GM12874 (cell line): ENCODE measurements around the gene ENDOV.

Source experiments
- TF ChIP-seq, protein P1 (sequence below): IDR thresholded peaks from 2 replicates; pipeline ENCODE4 v1.5.1; 2011; ENCODE audit warnings: low read depth, mild to moderate bottlenecking, control low read depth, low read length, moderate library complexity; ENCODE audit not compliant: insufficient read depth

The ENDOV gene

DNA sequence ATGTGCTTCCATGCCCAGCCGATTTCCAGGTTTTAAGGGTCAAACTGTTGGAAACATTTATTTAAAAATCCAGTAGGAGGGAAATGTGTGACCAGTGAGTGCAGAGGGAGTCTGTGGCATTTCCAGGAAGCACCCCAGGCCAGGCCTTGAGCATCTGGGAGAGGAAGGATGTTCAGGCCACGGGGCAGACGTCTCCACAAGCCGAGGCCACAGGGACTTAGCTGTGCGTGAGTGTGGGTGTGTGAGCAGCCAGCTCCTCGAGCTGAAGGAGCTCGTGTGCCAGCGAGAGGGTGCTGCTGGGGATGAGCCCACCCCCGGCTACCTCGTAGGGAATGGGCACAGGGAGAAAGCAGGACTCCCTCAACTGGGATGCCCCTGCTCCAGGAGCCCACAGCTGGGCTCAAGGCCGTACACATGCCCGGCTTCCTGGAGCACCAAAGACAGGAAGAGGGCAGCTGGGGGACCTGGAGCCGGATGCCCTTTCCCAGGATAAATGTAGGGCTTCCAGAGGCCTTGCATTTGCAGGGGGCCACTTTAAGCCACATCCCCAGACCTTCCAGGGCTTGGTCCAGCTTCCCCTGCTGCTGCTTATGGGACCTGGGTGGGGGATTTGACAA is 48.9 kb downstream of the ENDOV start:
- TF ChIP-seq, protein P1, sequence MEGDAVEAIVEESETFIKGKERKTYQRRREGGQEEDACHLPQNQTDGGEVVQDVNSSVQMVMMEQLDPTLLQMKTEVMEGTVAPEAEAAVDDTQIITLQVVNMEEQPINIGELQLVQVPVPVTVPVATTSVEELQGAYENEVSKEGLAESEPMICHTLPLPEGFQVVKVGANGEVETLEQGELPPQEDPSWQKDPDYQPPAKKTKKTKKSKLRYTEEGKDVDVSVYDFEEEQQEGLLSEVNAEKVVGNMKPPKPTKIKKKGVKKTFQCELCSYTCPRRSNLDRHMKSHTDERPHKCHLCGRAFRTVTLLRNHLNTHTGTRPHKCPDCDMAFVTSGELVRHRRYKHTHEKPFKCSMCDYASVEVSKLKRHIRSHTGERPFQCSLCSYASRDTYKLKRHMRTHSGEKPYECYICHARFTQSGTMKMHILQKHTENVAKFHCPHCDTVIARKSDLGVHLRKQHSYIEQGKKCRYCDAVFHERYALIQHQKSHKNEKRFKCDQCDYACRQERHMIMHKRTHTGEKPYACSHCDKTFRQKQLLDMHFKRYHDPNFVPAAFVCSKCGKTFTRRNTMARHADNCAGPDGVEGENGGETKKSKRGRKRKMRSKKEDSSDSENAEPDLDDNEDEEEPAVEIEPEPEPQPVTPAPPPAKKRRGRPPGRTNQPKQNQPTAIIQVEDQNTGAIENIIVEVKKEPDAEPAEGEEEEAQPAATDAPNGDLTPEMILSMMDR: no peak

DNA sequence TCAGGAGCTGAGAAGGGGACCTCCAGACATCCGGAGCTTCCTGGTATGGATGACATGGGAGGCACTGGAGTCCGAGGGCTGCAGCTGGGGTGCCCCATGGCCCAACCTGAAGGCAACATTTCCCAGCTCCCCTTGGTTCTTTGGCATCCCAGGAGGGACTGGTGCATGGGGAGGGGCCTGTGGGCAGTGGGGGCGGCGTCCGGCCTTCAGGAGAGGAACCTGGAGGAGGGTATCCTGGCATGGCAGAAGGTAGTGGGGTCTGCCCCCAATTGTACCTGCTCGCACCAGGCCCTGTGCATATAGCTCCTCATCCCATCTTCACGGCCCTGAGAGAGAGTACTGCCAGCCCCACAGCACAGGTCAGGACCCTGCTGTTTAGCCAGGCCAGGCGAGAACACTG is 49.5 kb downstream of the ENDOV start:
- TF ChIP-seq, protein P1: no peak

DNA sequence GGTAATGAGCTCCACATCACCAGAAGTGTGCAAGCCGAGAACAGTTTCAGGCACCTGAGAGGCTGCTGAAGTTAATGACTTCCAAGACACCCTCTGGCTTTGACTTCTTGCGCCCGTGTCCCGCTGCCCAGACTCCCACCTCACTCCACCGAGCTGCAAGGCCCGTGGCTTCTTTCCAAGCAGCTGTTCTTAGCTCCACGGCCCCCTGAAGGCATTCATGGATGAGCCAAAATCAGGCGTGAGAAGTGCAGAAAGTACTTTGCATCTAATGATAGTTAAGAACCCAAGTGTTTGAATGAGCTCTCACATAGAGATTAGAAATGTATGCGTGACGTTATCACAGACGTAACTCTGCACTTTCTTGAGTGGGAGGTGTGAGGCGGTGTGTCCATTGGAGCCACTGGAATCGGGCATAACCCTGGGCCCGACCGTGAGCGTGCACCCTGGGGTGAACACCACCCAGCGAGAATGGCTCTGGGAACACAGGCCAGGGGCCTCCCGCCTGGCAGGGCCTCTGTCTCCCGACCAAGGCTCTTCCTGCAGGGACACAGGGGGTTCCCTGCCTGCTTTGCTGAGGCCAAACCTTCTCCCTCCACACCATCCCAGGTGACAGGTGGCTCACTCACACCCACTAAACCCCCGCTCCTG is 50.5 kb downstream of the ENDOV start:
- TF ChIP-seq, protein P1: no peak

DNA sequence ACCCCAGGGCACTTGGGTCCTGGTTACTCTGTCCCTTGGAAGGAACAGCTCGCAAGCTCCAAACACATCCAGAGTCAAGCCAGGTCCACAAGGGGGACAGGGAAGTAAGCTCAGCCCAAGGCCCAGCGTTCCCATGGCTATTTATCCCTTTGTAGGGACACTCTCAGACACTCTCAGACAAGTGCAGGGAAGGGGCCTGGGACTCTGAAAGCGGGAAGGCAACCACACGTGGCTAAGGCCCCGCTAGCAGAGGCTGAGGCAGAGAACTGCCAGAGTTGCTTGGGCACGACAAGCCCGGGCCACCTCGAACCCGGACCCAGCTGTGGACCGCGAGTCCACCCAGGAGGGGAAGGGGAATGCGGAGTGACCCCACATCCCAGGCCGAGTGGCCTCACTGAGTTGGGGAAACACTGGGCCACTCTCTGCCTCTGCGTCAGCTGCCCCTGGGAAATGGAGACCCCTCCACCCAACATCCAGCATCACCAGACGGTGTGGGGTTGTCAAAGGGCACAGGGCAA is 51.3 kb downstream of the ENDOV start:
- TF ChIP-seq, protein P1: no peak

DNA sequence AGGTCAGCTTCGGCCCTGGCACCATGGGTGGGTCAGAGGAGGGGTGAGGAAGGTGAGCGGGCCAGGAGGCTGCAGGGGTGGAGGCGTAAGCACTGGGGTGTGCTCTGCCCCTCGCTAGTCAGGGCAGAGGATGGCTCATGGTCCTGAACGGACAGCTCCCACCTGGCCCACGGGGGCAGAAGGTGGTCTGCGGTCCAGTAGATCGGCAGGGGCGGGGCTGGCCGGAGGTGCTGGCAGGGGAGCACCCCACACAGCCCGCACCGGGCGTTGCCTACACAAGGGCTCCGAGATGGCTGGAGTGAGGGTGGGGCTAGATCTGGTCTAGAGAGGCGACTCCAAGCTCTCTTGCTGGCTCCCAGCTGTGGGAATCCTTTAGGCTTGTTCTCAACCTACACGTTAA is 53.3 kb downstream of the ENDOV start:
- TF ChIP-seq, protein P1: no peak

DNA sequence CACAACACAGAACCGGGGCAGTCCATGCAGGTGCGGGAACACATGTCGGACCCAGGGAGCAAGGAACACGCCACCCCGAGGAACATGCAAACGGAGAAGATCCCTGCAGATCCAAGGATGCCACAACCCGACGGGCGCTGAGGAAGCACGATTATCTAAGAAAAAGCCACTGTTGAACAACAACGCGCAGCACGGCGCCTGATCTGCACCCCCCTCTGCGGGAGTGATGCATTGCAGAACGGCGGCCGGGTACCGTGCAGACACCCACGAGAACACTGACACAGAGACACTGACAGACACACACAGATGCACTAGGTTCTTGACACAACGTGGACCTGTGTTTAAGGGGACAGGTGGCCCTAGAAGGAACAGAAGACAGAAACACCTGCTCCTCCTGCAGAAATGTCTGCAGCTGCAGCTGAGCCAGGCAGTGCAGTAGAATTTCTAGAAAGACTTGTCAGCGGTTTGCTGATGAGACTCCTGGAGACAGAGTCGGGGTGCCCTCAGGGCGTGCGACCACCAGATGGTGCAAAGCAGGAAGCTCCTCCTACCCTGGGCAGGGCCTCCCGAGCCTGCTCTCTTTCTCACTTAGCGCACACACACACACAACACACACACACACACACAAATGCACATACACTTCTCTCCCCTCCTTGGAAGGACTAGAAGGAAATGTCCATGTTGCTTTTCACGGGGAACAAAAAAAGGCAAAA is 54.0 kb downstream of the ENDOV start:
- TF ChIP-seq, protein P1: no peak

DNA sequence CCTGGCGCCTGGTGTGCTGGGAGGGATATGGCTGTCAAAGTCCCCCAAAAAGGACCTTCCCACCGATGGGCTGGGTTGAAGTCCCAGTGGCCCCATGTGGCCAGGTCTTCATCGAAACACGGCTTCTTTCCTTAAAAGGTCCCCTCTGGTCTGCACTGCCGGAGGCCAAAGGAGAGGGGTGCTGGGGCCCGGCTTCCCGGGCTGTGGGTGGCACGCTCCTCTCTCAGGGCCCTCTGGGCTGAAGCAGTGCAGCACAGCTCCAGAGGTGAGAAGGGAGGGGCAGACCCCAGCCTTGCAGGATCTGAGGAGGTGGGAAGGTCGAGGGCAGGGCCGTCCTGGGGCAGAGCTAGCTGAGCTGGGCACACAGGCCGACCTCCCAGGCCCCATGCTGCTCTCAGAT is 54.7 kb downstream of the ENDOV start:
- TF ChIP-seq, protein P1: no peak
